WTC11 (cell line): ENCODE measurements around the gene FXYD3.

Source experiments
- JUN ChIP-seq: sonication (generic); formaldehyde crosslinking; IDR thresholded peaks from 2 replicates; pipeline ENCODE4 v1.8.0; 2023; ENCODE audit warnings: mild to moderate bottlenecking, missing genetic modification reagents
- MYBL2 ChIP-seq: sonication (generic); formaldehyde crosslinking; IDR thresholded peaks from 2 replicates; pipeline ENCODE4 v1.8.1; 2023; ENCODE audit warnings: mild to moderate bottlenecking, moderate library complexity, missing genetic modification reagents
- TEAD4 ChIP-seq: sonication (generic); formaldehyde crosslinking; IDR thresholded peaks from 2 replicates; pipeline ENCODE4 v1.8.0; 2022; ENCODE audit warnings: mild to moderate bottlenecking, missing genetic modification reagents
- ZNF232 ChIP-seq: sonication (generic); formaldehyde crosslinking; IDR thresholded peaks from 2 replicates; pipeline ENCODE4 v1.8.0; 2022; ENCODE audit warnings: mild to moderate bottlenecking, missing genetic modification reagents
- TF ChIP-seq, protein P1 (sequence below): fragments of 200-600 bp; IDR thresholded peaks from 2 replicates; pipeline ENCODE4 v1.8.0; 2022; ENCODE audit warnings: antibody characterized with exemption
- TF ChIP-seq, protein P2 (sequence below): sonication (generic); formaldehyde crosslinking; IDR thresholded peaks from 2 replicates; pipeline ENCODE4 v1.8.1; 2023; ENCODE audit warnings: mild to moderate bottlenecking, missing genetic modification reagents
- TF ChIP-seq, protein P3 (sequence below): sonication (generic); formaldehyde crosslinking; IDR thresholded peaks from 2 replicates; pipeline ENCODE4 v1.8.0; 2022; ENCODE audit warnings: mild to moderate bottlenecking, missing genetic modification reagents
- TF ChIP-seq, protein P4 (sequence below): fragments of 250-450 bp; sonication (Bioruptor Pico); conservative IDR thresholded peaks from 2 replicates; pipeline ENCODE4 v1.9.0; 2021; ENCODE audit warnings: mild to moderate bottlenecking

DNA sequence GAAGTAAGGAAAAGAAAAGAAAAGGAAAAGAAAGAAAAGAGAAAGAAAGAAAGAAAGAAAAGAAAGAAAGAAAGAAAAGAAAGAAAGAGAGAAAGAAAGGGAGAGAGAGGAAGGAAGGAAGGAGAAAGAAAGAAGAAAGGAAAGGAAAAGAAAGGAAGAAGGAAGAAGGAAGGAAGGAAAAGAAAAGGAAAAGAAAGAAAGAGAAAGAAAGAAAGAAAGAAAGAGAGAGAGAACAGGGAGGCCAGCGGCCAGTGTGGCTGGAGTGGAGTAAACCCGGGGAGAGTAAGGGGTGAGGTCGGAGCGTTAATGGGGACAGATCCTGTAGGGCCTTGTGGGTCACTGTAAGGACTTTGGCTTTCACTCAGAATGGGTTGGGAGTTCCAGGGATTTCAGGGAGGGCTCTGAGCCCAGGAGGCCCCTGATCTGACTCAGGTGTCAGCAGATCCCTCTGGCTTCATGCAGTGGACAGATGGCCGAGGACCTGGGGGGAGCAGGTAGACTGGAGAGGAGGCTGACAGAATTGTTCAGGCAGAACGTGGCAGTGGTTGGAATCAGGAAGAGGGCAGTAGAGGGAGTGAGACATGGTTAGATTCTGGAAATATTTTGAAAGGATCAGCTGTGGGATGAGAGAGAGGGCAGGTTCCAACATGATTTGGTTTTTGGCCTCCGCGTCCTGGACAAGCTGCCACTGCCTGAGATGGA, 19.8 kb upstream of the FXYD3 start:
- no peak for TF ChIP-seq TEAD4 (CRISPR knock-in tag)
- TF ChIP-seq, protein P1, sequence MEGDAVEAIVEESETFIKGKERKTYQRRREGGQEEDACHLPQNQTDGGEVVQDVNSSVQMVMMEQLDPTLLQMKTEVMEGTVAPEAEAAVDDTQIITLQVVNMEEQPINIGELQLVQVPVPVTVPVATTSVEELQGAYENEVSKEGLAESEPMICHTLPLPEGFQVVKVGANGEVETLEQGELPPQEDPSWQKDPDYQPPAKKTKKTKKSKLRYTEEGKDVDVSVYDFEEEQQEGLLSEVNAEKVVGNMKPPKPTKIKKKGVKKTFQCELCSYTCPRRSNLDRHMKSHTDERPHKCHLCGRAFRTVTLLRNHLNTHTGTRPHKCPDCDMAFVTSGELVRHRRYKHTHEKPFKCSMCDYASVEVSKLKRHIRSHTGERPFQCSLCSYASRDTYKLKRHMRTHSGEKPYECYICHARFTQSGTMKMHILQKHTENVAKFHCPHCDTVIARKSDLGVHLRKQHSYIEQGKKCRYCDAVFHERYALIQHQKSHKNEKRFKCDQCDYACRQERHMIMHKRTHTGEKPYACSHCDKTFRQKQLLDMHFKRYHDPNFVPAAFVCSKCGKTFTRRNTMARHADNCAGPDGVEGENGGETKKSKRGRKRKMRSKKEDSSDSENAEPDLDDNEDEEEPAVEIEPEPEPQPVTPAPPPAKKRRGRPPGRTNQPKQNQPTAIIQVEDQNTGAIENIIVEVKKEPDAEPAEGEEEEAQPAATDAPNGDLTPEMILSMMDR, result no peak
- TF ChIP-seq, protein P2, sequence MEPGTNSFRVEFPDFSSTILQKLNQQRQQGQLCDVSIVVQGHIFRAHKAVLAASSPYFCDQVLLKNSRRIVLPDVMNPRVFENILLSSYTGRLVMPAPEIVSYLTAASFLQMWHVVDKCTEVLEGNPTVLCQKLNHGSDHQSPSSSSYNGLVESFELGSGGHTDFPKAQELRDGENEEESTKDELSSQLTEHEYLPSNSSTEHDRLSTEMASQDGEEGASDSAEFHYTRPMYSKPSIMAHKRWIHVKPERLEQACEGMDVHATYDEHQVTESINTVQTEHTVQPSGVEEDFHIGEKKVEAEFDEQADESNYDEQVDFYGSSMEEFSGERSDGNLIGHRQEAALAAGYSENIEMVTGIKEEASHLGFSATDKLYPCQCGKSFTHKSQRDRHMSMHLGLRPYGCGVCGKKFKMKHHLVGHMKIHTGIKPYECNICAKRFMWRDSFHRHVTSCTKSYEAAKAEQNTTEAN (CRISPR knock-in tag), result no peak
- TF ChIP-seq ZNF232, result no peak
- TF ChIP-seq, protein P3, sequence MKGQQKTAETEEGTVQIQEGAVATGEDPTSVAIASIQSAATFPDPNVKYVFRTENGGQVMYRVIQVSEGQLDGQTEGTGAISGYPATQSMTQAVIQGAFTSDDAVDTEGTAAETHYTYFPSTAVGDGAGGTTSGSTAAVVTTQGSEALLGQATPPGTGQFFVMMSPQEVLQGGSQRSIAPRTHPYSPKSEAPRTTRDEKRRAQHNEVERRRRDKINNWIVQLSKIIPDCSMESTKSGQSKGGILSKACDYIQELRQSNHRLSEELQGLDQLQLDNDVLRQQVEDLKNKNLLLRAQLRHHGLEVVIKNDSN (CRISPR knock-in tag), result no peak
- TF ChIP-seq JUN (CRISPR knock-in tag), result no peak
- no peak for TF ChIP-seq MYBL2 (CRISPR knock-in tag)
- TF ChIP-seq, protein P4, sequence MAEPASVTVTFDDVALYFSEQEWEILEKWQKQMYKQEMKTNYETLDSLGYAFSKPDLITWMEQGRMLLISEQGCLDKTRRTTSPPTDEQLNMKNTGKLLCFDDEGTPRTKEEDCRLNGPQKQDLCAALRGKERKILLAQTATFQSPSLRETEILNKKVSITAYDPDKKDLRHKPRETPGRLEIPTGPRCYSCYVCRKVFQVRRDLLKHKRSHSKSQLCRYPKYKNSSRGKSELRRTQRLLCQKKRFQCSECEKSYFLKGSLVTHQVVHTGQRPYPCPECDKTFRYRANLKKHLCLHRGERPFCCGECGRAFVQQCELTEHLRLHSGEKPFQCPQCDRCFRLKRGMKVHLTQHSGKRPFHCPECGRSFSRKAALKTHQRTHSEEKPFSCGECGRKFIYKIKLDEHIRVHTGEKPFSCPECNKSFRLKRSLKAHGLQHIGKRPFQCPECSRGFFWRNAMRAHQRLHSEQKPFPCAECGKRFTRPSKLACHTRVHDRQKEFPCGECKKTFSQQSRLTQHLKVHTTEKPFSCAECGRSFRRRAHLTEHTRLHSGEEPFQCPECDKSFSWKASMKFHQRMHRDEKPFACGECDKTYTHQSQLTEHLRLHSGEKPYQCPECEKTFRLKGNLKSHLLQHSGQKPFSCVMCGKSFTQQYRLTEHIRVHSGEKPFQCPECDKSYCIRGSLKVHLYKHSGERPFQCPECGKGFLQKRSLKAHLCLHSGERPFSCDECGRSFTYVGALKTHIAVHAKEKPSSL (CRISPR knock-in tag), result no peak
